A673 (cell line): Measurements from ENCODE around the gene TRERF1. TPM values are rescaled to one million over a fixed set of nuclear protein-coding genes. Genes with fewer than 3 reads are reported as not detected.

Experiments used
- BruUV-seq: library from RNA; stranded (reverse); fragments of 400-500 nt; replicated peaks from 2 replicates; lab custom pipeline; 2021; lab: Mats Ljungman, UMichigan
- CTCF ChIA-PET: fragments of 300-600 bp; sonication (Branson Sonifier 250); formaldehyde crosslinking; loops from one replicate; lab custom pipeline; 2022; ENCODE audit warnings: antibody characterized with exemption; lab: Charles Lee
- POLR2A ChIA-PET: fragments of 300-600 bp; sonication (Branson Sonifier 250); formaldehyde crosslinking; loops from one replicate; lab custom pipeline; 2022; ENCODE audit warnings: antibody characterized with exemption; ENCODE audit not compliant: low non-redundant PET; lab: Charles Lee
- DNase-seq: peaks from one replicate; pipeline ENCODE4 v3.0.0-alpha.2; 2015; ENCODE audit warnings: low spot score
- H3K27ac ChIP-seq: fragments of 200-600 bp; sonication (generic); 2 replicates; pipeline ENCODE4 v1.5.1; 2016; ENCODE audit warnings: mixed run types, low read depth, mild to moderate bottlenecking, mixed read lengths, antibody characterized with exemption, low read length; ENCODE audit not compliant: poor library complexity, severe bottlenecking
- H3K27me3 ChIP-seq: fragments of 200-600 bp; sonication (generic); replicated peaks from 2 replicates; pipeline ENCODE4 v1.6.1; 2017; ENCODE audit warnings: mixed run types, low read depth, mild to moderate bottlenecking, mixed read lengths, antibody characterized with exemption, low read length; ENCODE audit not compliant: insufficient read depth, poor library complexity
- H3K36me3 ChIP-seq: fragments of 200-600 bp; sonication (generic); 2 replicates; pipeline ENCODE4 v1.6.1; 2016; ENCODE audit warnings: mixed run types, mild to moderate bottlenecking, mixed read lengths, antibody characterized with exemption, low read length; ENCODE audit not compliant: insufficient read depth, poor library complexity, severe bottlenecking
- H3K4me1 ChIP-seq: fragments of 200-600 bp; sonication (generic); 2 replicates; pipeline ENCODE4 v1.6.1; 2017; ENCODE audit warnings: mixed run types, mild to moderate bottlenecking, mixed read lengths, antibody characterized with exemption, low read length; ENCODE audit not compliant: insufficient read depth, poor library complexity, severe bottlenecking
- H3K4me3 ChIP-seq: fragments of 200-600 bp; sonication (generic); 2 replicates; pipeline ENCODE4 v1.5.1; 2016; ENCODE audit warnings: low read depth, mixed run types, mild to moderate bottlenecking, mixed read lengths, low read length; ENCODE audit not compliant: poor library complexity, severe bottlenecking
- H3K9me3 ChIP-seq: fragments of 200-600 bp; sonication (generic); 2 replicates; pipeline ENCODE4 v1.6.1; 2016; ENCODE audit warnings: mixed run types, low read depth, mild to moderate bottlenecking, mixed read lengths, antibody characterized with exemption, low read length; ENCODE audit not compliant: poor library complexity, severe bottlenecking
- CTCF ChIP-seq: fragments of 300-800, 200-600 bp; sonication (generic); conservative IDR thresholded peaks from 2 replicates; pipeline ENCODE4 v1.5.1; 2017; ENCODE audit warnings: low read depth, mild to moderate bottlenecking, antibody characterized with exemption, low read length, moderate library complexity, mixed read lengths
- EZH2 ChIP-seq: fragments of 200-600 bp; sonication (generic); IDR thresholded peaks from 2 replicates; pipeline ENCODE4 v1.6.1; 2017; ENCODE audit warnings: borderline replicate concordance, low read depth, mild to moderate bottlenecking, mixed read lengths, antibody characterized with exemption, low read length; ENCODE audit not compliant: poor library complexity, severe bottlenecking
- intact Hi-C: fragments of 100-400 bp; cut with micrococcal nuclease; formaldehyde crosslinking; loops from one replicate; pipeline ENCODE4 v1.10.0; 2022; ENCODE audit not compliant: unreplicated experiment
- total RNA-seq: library from RNA; stranded (reverse); gene quantifications from 2 replicates; pipeline ENCODE4 v1.2.3, GENCODE V29; 2021

The TRERF1 gene
- total RNA-seq, 1 experiment from 2014 or later: 9.5 TPM

GRCh38 chr6:42336431-42336830 is 115.3 kb downstream of the TRERF1 start:
- POLR2A ChIA-PET: no interaction called here
- Histone ChIP-seq H3K27ac (no peak overlapping the region), H3K36me3 (no peaks in the 10 kb centered on the region), H3K4me1 (no peaks in the 10 kb centered on the region), H3K27me3 (no peaks in the 10 kb centered on the region), H3K9me3 (no peaks in the 10 kb centered on the region), H3K4me3 (no peak overlapping the region)
- CTCF ChIA-PET: interaction anchor here (1.3 kb wide), 1 partner anchor 211 kb away, joined by 3 read pairs; no protein-coding TSS in a partner anchor
- DNase-seq: no peak
- BruUV-seq: no TSS peak
- TF ChIP-seq CTCF (no peak), EZH2 (no peak)
- intact Hi-C loops: no loop called here

- no TSS peak for BruUV-seq
- TF ChIP-seq EZH2: no peak
- TF ChIP-seq CTCF: no peak
- CTCF ChIA-PET: interaction anchor here (1.3 kb wide), 1 partner anchor 212 kb away, joined by 3 read pairs; no protein-coding TSS in a partner anchor
- Histone ChIP-seq H3K27me3 (no peaks in the 10 kb centered on the region), H3K4me3 (no peak overlapping the region), H3K9me3 (no peaks in the 10 kb centered on the region), H3K27ac (no peak overlapping the region), H3K36me3 (no peaks in the 10 kb centered on the region), H3K4me1 (no peaks in the 10 kb centered on the region)
- POLR2A ChIA-PET: no interaction called here
- intact Hi-C loops: no loop called here
- no peak for DNase-seq
Observed at GRCh38 chr6:42335896-42336295, 115.8 kb downstream of the TRERF1 start.

- BruUV-seq: no TSS peak
- no peak for DNase-seq
- Histone ChIP-seq H3K27me3 (no peaks in the 10 kb centered on the region), H3K36me3 (no peaks in the 10 kb centered on the region), H3K27ac (no peak overlapping the region), H3K9me3 (no peaks in the 10 kb centered on the region), H3K4me1 (no peaks in the 10 kb centered on the region), H3K4me3 (no peak overlapping the region)
- intact Hi-C loops: no loop called here
- TF ChIP-seq CTCF (no peak), EZH2 (no peak)
- POLR2A ChIA-PET: no interaction called here
- CTCF ChIA-PET: no interaction called here
Observed at GRCh38 chr6:42334870-42335269, 116.9 kb downstream of the TRERF1 start.
